ENCODE measurements around the gene SYNDIG1.

The SYNDIG1 gene

GRCh38 chr20:24701027-24701426 is 231.6 kb downstream of the SYNDIG1 start:
- in situ Hi-C loops (cut with HindIII; ENCODE audit: low sequenced_read_pairs): no loop called here

- in situ Hi-C loops (cut with HindIII; ENCODE audit: low sequenced_read_pairs): no loop called here
Measured at GRCh38 chr20:24701668-24702067, 232.2 kb downstream of the SYNDIG1 start.

- in situ Hi-C loops (cut with HindIII; ENCODE audit: low sequenced_read_pairs): no loop called here
Measured at GRCh38 chr20:24702501-24703283, 233.3 kb downstream of the SYNDIG1 start.

GRCh38 chr20:24703284-24703610 is 233.8 kb downstream of the SYNDIG1 start:
- in situ Hi-C loops (cut with HindIII; ENCODE audit: low sequenced_read_pairs): no loop called here

GRCh38 chr20:24704899-24705298 is 235.5 kb downstream of the SYNDIG1 start:
- in situ Hi-C loops (cut with HindIII; ENCODE audit: low sequenced_read_pairs): no loop called here

GRCh38 chr20:24705486-24705885 is 236.1 kb downstream of the SYNDIG1 start:
- in situ Hi-C loops (cut with HindIII; ENCODE audit: low sequenced_read_pairs): no loop called here

- in situ Hi-C loops (cut with HindIII; ENCODE audit: low sequenced_read_pairs): no loop called here
Measured at GRCh38 chr20:24708411-24709295, 239.2 kb downstream of the SYNDIG1 start.

Measured in endothelial cell of hepatic sinusoid (primary cell).